Neural crest cell (in vitro differentiated cells): ENCODE data around the gene PITPNM1. TPM values are rescaled to one million over a fixed set of nuclear protein-coding genes. Genes with fewer than 3 reads are reported as not detected.
"Not testable (repeated sequence)": the region's sequence is repeated elsewhere in the genome, so short reads cannot be mapped to it uniquely, and the experiment has no call there.

Experiments
- DNase-seq: peaks from one replicate; pipeline ENCODE4 v3.0.0; 2021; ENCODE audit warnings: low read depth, mixed read lengths, low spot score
- H3K27ac Mint-ChIP-seq: one replicate; pipeline ENCODE4 v1.8.0; 2021; ENCODE audit warnings: mild to moderate bottlenecking, mixed read lengths; ENCODE audit not compliant: unreplicated experiment
- H3K27me3 Mint-ChIP-seq: 2 replicates; pipeline ENCODE4 v1.8.0; 2021; ENCODE audit warnings: low read depth, mild to moderate bottlenecking, mixed read lengths
- H3K36me3 Mint-ChIP-seq: 2 replicates; pipeline ENCODE4 v1.8.0; 2021; ENCODE audit warnings: low read depth, mild to moderate bottlenecking, mixed read lengths
- H3K4me1 Mint-ChIP-seq: 2 replicates; pipeline ENCODE4 v1.8.0; 2021; ENCODE audit warnings: mixed read lengths
- H3K4me3 Mint-ChIP-seq: one replicate; pipeline ENCODE4 v1.8.0; 2021; ENCODE audit warnings: mild to moderate bottlenecking, mixed read lengths
- H3K9me3 Mint-ChIP-seq: 2 replicates; pipeline ENCODE4 v1.8.0; 2021; ENCODE audit warnings: mixed read lengths
- total RNA-seq: library from RNA; stranded (reverse); gene quantifications from 2 replicates; pipeline ENCODE4 v1.2.1, GENCODE V29; 2021
- TF ChIP-seq, protein P1 (sequence below): fragments of 200-600 bp; sonication (generic); conservative IDR thresholded peaks from 2 replicates; pipeline ENCODE4 v1.5.0; 2021; ENCODE audit warnings: antibody characterized with exemption, mild to moderate bottlenecking

Gene PITPNM1
- total RNA-seq, 1 donor from 2014 or later = 109 TPM

DNA sequence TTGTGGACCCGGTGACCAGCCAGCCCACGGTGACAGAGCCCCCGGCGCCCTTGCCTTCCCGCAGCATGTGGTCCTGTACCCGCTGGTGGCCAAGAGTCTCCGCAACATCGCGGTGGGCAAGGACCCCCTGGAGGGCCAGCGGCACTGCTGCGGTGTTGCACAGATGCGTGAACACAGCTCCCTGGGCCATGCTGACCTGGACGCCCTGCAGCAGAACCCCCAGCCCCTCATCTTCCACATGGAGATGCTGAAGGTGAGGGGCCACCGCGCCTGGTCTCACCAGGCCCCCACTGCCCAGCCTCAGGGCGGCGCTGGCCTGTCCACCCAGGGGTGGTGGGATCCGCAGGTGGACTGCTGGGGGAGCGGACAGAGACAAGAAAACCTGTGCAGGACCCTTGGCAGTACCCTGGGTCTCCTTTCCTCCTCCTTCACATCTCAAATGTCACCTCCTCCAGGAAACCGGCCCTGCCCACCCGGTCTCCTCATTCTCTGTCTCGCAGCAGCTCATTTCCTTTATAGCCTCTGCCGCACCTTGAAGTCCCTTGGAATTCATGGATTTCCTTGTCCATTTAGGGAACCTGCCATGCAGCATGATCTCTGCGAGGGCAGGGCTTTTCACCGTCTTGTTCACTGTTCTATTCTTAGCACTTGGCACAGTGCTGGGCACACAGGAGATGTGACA lies 15.8 kb downstream of the PITPNM1 start:
- Mint-ChIP-seq H3K27me3 (no peaks in the 10 kb centered on the region), H3K36me3 (peaks cover 8% of the 10 kb centered on the region), H3K4me3 (no peak overlapping the region), H3K4me1 (peaks cover 26% of the 10 kb centered on the region), H3K9me3 (no peaks in the 10 kb centered on the region), H3K27ac (peak overlapping the region; percentile 75)
- no peak for DNase-seq
- TF ChIP-seq, protein P1, sequence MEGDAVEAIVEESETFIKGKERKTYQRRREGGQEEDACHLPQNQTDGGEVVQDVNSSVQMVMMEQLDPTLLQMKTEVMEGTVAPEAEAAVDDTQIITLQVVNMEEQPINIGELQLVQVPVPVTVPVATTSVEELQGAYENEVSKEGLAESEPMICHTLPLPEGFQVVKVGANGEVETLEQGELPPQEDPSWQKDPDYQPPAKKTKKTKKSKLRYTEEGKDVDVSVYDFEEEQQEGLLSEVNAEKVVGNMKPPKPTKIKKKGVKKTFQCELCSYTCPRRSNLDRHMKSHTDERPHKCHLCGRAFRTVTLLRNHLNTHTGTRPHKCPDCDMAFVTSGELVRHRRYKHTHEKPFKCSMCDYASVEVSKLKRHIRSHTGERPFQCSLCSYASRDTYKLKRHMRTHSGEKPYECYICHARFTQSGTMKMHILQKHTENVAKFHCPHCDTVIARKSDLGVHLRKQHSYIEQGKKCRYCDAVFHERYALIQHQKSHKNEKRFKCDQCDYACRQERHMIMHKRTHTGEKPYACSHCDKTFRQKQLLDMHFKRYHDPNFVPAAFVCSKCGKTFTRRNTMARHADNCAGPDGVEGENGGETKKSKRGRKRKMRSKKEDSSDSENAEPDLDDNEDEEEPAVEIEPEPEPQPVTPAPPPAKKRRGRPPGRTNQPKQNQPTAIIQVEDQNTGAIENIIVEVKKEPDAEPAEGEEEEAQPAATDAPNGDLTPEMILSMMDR = no peak

DNA sequence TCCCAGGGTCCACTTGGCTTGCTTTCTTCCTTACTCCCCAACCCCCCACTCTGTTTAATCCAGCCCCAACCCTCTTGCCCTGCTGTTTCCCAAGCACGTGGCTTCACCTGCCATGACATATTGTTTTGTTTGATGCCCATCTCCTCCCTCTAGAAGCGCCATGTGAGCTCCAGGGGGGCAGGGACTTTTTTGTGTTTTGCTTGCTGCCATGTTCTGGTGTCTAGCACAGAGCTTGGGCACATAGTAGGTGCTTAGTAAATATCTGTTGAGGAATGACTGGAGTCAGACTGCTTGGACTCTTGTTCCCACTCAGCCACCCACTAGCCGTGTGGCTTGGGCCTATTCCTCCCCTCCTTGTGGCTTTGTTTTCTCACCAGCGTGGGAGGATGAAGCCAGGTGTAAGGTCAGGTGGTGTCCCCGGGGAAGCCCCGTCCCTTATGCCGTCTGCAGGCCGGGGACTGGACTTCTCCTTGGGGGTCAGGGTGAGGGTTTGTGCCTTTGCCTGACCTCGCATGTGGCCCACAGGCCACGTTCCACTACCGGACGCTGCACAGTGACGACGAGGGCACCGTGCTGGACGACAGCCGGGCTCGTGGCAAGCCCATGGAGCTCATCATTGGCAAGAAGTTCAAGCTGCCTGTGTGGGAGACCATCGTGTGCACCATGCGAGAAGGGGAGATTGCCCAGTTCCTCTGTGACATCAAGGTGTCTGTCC lies 18.5 kb downstream of the PITPNM1 start:
- Mint-ChIP-seq H3K36me3 (peaks cover 11% of the 10 kb centered on the region), H3K4me3 (peak overlapping the region; percentile 73), H3K9me3 (peaks cover 6% of the 10 kb centered on the region), H3K4me1 (peaks cover 47% of the 10 kb centered on the region), H3K27me3 (peaks cover 3% of the 10 kb centered on the region), H3K27ac (no peak overlapping the region)
- DNase-seq = no peak
- TF ChIP-seq, protein P1 = no peak

DNA sequence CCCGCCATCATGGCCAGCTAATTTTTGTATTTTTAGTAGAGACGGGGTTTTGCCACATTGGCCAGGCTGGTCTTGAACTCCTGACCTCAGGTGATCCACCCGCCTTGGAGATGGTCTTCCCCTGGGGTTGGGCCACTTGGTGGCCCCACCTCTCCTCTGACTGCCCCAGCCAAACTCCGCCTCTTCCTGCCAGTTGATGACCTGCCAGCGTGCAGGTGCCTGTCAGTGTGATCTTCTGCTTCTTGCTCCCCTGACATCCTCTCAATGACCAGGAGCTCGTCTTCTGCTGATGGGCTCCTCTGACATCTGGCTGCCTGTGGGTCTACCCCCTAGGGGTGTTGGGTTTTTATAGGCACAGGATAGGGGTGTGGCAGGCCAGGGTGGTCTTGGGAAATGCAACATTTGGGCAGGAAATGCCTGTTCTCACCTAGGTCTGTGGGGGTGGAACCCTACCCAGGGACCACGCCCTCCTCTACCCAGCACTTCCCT lies 19.2 kb downstream of the PITPNM1 start:
- Mint-ChIP-seq H3K4me1 (peaks cover 43% of the 10 kb centered on the region), H3K36me3 (peaks cover 11% of the 10 kb centered on the region), H3K4me3 (peak overlapping the region; percentile 73)
- H3K27ac Mint-ChIP-seq, H3K9me3 Mint-ChIP-seq, H3K27me3 Mint-ChIP-seq, DNase-seq: not testable (repeated sequence)

GRCh38 chr11:67484847-67485311 lies 20.3 kb downstream of the PITPNM1 start:
- peaks cover 42% of the 10 kb centered on the region for H3K4me1 Mint-ChIP-seq
- H3K9me3 Mint-ChIP-seq = peaks cover 6% of the 10 kb centered on the region
- no peak overlapping the region for H3K27ac Mint-ChIP-seq
- peaks cover 11% of the 10 kb centered on the region for H3K36me3 Mint-ChIP-seq
- no peak for DNase-seq
- peak overlapping the region; percentile 91 for H3K4me3 Mint-ChIP-seq
- TF ChIP-seq, protein P1 = no peak
- peaks cover 3% of the 10 kb centered on the region for H3K27me3 Mint-ChIP-seq

- peaks cover 37% of the 10 kb centered on the region for H3K4me1 Mint-ChIP-seq
- H3K27ac Mint-ChIP-seq = peak overlapping the region; percentile 68
- peaks cover 7% of the 10 kb centered on the region for H3K36me3 Mint-ChIP-seq
- H3K9me3 Mint-ChIP-seq = peaks cover 6% of the 10 kb centered on the region
- TF ChIP-seq, protein P1 = no peak
- H3K27me3 Mint-ChIP-seq = peaks cover 3% of the 10 kb centered on the region
- no peak for DNase-seq
- H3K4me3 Mint-ChIP-seq = peak overlapping the region; percentile 91
Measured at GRCh38 chr11:67483831-67484665, 21.1 kb downstream of the PITPNM1 start.
